ENCODE results near the gene SLC24A3. TPM values are rescaled to one million over a fixed set of nuclear protein-coding genes. Genes with fewer than 3 reads are reported as not detected.

Gene SLC24A3
- total RNA-seq, 1 donor from 2014 or later: 0.96 TPM

GRCh38 chr20:19403549-19403948 lies 191.1 kb downstream of the SLC24A3 start:
- peaks cover 16% of the 10 kb centered on the region for H3K4me1 Mint-ChIP-seq (ENCODE audit: low read depth)
- peaks cover 8% of the 10 kb centered on the region for H3K9me3 Mint-ChIP-seq (ENCODE audit: low read depth)
- no peak overlapping the region for H3K27ac Mint-ChIP-seq
- no peak for TF ChIP-seq CTCF (IDR thresholded peaks at IDR 0.05; ENCODE audit: unreplicated experiment)
- H3K36me3 Mint-ChIP-seq (ENCODE audit: insufficient read depth): no peaks in the 10 kb centered on the region
- H3K27me3 Mint-ChIP-seq: no peaks in the 10 kb centered on the region
- no peak overlapping the region for H3K4me3 Mint-ChIP-seq (ENCODE audit: low read depth)
- DNase-seq (ENCODE audit: low spot score, unreplicated experiment): no peak

- Mint-ChIP-seq H3K9me3 (ENCODE audit: low read depth) (no peaks in the 10 kb centered on the region), H3K27me3 (no peaks in the 10 kb centered on the region), H3K4me1 (ENCODE audit: low read depth) (peaks cover 16% of the 10 kb centered on the region)
Measured at GRCh38 chr20:19404826-19405225, 192.4 kb downstream of the SLC24A3 start.

GRCh38 chr20:19405958-19406357 lies 193.5 kb downstream of the SLC24A3 start:
- Mint-ChIP-seq H3K4me1 (ENCODE audit: low read depth) (peaks cover 16% of the 10 kb centered on the region), H3K27ac (no peak overlapping the region), H3K9me3 (ENCODE audit: low read depth) (no peaks in the 10 kb centered on the region), H3K4me3 (ENCODE audit: low read depth) (no peak overlapping the region), H3K36me3 (ENCODE audit: insufficient read depth) (no peaks in the 10 kb centered on the region), H3K27me3 (no peaks in the 10 kb centered on the region)
- no peak for DNase-seq (ENCODE audit: low spot score, unreplicated experiment)
- TF ChIP-seq CTCF (IDR thresholded peaks at IDR 0.05; ENCODE audit: unreplicated experiment): no peak

More at GRCh38 chr20:19404826-19405225, 192.4 kb downstream of the SLC24A3 start:
- Mint-ChIP-seq H3K36me3 (ENCODE audit: insufficient read depth) (no peaks in the 10 kb centered on the region), H3K4me3 (ENCODE audit: low read depth) (no peak overlapping the region), H3K27ac (no peak overlapping the region)
- no peak for DNase-seq (ENCODE audit: low spot score, unreplicated experiment)
- no peak for TF ChIP-seq CTCF (IDR thresholded peaks at IDR 0.05; ENCODE audit: unreplicated experiment)

DNA sequence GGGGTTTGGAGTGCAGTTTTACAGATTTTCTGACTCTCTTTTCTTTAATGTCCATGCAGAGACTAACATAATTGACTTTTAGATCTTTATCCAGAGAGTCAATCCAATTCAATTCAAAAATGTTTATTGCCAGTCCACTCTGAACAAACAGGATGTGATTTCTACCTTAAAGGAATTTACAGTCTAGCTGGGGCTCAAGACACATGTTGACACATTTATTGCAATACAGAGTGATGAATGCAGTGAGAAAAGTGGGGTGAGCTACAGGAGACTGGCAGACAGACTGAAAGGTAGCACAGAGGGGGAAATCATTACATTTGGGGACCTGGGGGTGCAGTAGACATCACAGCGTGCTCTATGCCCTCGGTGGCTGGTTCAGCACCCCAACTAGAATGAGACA lies 193.9 kb downstream of the SLC24A3 start:
- no peak for TF ChIP-seq CTCF (IDR thresholded peaks at IDR 0.05; ENCODE audit: unreplicated experiment)
- Mint-ChIP-seq H3K27ac (no peak overlapping the region), H3K36me3 (ENCODE audit: insufficient read depth) (no peaks in the 10 kb centered on the region), H3K27me3 (no peaks in the 10 kb centered on the region), H3K4me1 (ENCODE audit: low read depth) (peaks cover 16% of the 10 kb centered on the region), H3K9me3 (ENCODE audit: low read depth) (no peaks in the 10 kb centered on the region), H3K4me3 (ENCODE audit: low read depth) (no peak overlapping the region)
- no peak for DNase-seq (ENCODE audit: low spot score, unreplicated experiment)

DNA sequence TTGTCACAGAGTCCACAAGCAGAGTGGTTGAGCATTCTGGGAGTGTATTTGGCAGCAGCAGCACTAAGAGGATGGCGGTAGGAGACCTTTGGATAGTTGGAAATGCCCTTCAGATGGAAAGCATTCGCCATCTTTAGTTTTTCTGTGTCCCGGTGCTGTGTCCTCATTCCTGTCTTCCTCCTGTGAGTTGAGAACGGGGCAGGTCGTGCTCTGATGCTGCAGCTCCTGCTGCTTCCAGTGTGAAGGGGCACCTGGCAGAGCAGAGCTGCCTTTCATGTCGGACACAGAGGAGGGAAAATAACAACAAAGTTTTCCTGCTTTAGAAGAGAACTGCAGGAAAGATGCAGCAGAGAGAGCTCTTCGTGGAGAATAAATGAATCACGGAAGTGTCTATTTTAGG lies 194.8 kb downstream of the SLC24A3 start:
- TF ChIP-seq CTCF (IDR thresholded peaks at IDR 0.05; ENCODE audit: unreplicated experiment): no peak
- Mint-ChIP-seq H3K4me1 (ENCODE audit: low read depth) (peaks cover 16% of the 10 kb centered on the region), H3K36me3 (ENCODE audit: insufficient read depth) (no peaks in the 10 kb centered on the region), H3K4me3 (ENCODE audit: low read depth) (no peak overlapping the region), H3K27ac (no peak overlapping the region), H3K9me3 (ENCODE audit: low read depth) (no peaks in the 10 kb centered on the region), H3K27me3 (no peaks in the 10 kb centered on the region)
- DNase-seq (ENCODE audit: low spot score, unreplicated experiment): no peak
